ENCODE results near the gene KSR1. TPM values are rescaled to one million over a fixed set of nuclear protein-coding genes. Genes with fewer than 3 reads are reported as not detected.

KSR1 gene
- total and polyA plus RNA-seq, 12 donors: 16.0 to 50.4 (median 38.5) TPM

GRCh38 chr17:27449541-27449940, 6.7 kb upstream of the KSR1 start:
- TF ChIP-seq CTCF (IDR thresholded peaks at IDR 0.05): no peak
- TF ChIP-seq POLR2A (IDR thresholded peaks at IDR 0.05): no peak
- no peak for DNase-seq
- H3K36me3 ChIP-seq (replicated peaks in 1 of 2): no peaks in the 10 kb centered on the region
- H3K9me3 ChIP-seq (replicated peaks in 1 of 3): no peaks in the 10 kb centered on the region
- no peak overlapping the region for H3K4me3 ChIP-seq
- peaks cover 0 to 6% of the 10 kb centered on the region in 2 donors for H3K4me1 ChIP-seq (replicated peaks in 1 of 2)
- H3K27ac ChIP-seq: no peak overlapping the region
- intact Hi-C loops (cut with DNase I): no loop called here
- H3K27me3 ChIP-seq: no peaks in the 10 kb centered on the region
- WGBS, 4 donors: 84 to 87% (median 87%) methylated on average over 6 of the region's 6 CpGs

GRCh38 chr17:27449988-27450387, 6.3 kb upstream of the KSR1 start:
- Histone ChIP-seq H3K4me3 (no peak overlapping the region), H3K36me3 (replicated peaks in 1 of 2) (no peaks in the 10 kb centered on the region), H3K27me3 (no peaks in the 10 kb centered on the region), H3K4me1 (replicated peaks in 1 of 2) (peaks cover 0 to 6% of the 10 kb centered on the region in 2 donors), H3K9me3 (replicated peaks in 1 of 3) (no peaks in the 10 kb centered on the region), H3K27ac (no peak overlapping the region)
- intact Hi-C loops (cut with DNase I): loop anchor here (10.0 kb wide), 3 partner anchors 75 to 145 kb away; no protein-coding TSS in a partner anchor
- no peak for TF ChIP-seq POLR2A (IDR thresholded peaks at IDR 0.05)
- DNase-seq: no peak
- WGBS, 4 donors: 74 to 78% (median 75%) methylated on average over 5 of the region's 5 CpGs

GRCh38 chr17:27450416-27450815, 5.8 kb upstream of the KSR1 start:
- peaks cover 0 to 6% of the 10 kb centered on the region in 2 donors for H3K4me1 ChIP-seq (replicated peaks in 1 of 2)
- intact Hi-C loops (cut with DNase I): loop anchor here (10.0 kb wide), 3 partner anchors 74 to 144 kb away; no protein-coding TSS in a partner anchor
- no peak for DNase-seq
- no peaks in the 10 kb centered on the region for H3K9me3 ChIP-seq (replicated peaks in 1 of 3)
- H3K4me3 ChIP-seq: no peak overlapping the region
- TF ChIP-seq CTCF (IDR thresholded peaks at IDR 0.05): no peak
- no peak for TF ChIP-seq POLR2A (IDR thresholded peaks at IDR 0.05)
- no peaks in the 10 kb centered on the region for H3K27me3 ChIP-seq
- WGBS, 4 donors: 12 to 47% (median 35%) methylated on average over 1 of the region's 1 CpG
- no peak overlapping the region for H3K27ac ChIP-seq
- no peaks in the 10 kb centered on the region for H3K36me3 ChIP-seq (replicated peaks in 1 of 2)

GRCh38 chr17:27451906-27452305, 4.3 kb upstream of the KSR1 start:
- DNase-seq: no peak
- Histone ChIP-seq H3K27ac (no peak overlapping the region), H3K4me1 (replicated peaks in 1 of 2) (peaks cover under 1 to 3% of the 10 kb centered on the region in 2 donors), H3K9me3 (replicated peaks in 1 of 3) (no peaks in the 10 kb centered on the region), H3K4me3 (no peak overlapping the region), H3K27me3 (no peaks in the 10 kb centered on the region), H3K36me3 (replicated peaks in 1 of 2) (no peaks in the 10 kb centered on the region)
- WGBS, 4 donors: 95 to 99% (median 97%) methylated on average over 3 of the region's 3 CpGs
- TF ChIP-seq CTCF (IDR thresholded peaks at IDR 0.05) (no peak), POLR2A (IDR thresholded peaks at IDR 0.05) (no peak)
- intact Hi-C loops (cut with DNase I): loop anchor here (10.0 kb wide), 3 partner anchors 73 to 143 kb away; no protein-coding TSS in a partner anchor

- Histone ChIP-seq H3K36me3 (replicated peaks in 1 of 2) (no peaks in the 10 kb centered on the region), H3K27ac (no peak overlapping the region), H3K4me3 (no peak overlapping the region), H3K27me3 (no peaks in the 10 kb centered on the region), H3K4me1 (replicated peaks in 1 of 2) (peaks cover 7 to 9% of the 10 kb centered on the region in 2 donors), H3K9me3 (replicated peaks in 1 of 3) (no peaks in the 10 kb centered on the region)
- 62 to 64% (median 63%) methylated on average over 5 of the region's 5 CpGs for WGBS, 4 donors
- intact Hi-C loops (cut with DNase I): loop anchor here (10.0 kb wide), 3 partner anchors 72 to 142 kb away; no protein-coding TSS in a partner anchor
- TF ChIP-seq CTCF (IDR thresholded peaks at IDR 0.05) (no peak), POLR2A (IDR thresholded peaks at IDR 0.05) (no peak)
- DNase-seq: no peak
Measured at GRCh38 chr17:27452828-27453227, 3.4 kb upstream of the KSR1 start.
